Breast epithelium (tissue), 3 donors: Measurements from ENCODE around the gene C1QTNF1.

Experiments
- CTCF ChIP-seq, 3 donors: fragments of 450-650 bp; IDR thresholded peaks; one replicate each; pipeline ENCODE4 v1.5.1; 2016 to 2017; ENCODE audit warnings: antibody characterized with exemption in 3 of 3, mild to moderate bottlenecking in 3 of 3, moderate library complexity in 3 of 3
- POLR2A ChIP-seq: fragments of 450-650 bp; IDR thresholded peaks from one replicate; pipeline ENCODE4 v1.6.1; 2016; ENCODE audit warnings: antibody characterized with exemption, mild to moderate bottlenecking, moderate library complexity
- POLR2AphosphoS5 ChIP-seq, 3 donors: sonication (generic); formaldehyde crosslinking; IDR thresholded peaks; one replicate each; pipeline ENCODE4 v1.6.1; 2017; ENCODE audit warnings: antibody characterized with exemption in 3 of 3

DNA sequence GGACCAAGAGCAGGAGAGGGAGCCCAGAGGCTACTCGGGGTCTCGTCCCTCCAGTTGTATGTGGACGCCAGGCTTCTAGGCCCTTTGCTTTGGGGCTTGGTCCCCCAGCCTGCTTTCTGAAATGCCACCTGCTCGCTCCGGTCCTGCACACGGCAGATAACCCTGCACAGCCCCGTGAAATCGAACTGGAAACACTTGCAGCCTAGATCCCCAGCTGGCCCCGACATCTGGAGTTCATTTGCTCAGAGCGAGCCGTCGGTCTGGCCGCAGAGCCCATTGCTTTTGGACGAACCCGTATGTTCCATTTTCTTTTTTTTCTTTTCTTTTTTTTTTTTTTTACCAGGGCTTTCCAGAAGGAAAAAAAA lies 22.9 kb downstream of the C1QTNF1 start:
- no peak for TF ChIP-seq CTCF (IDR thresholded peaks at IDR 0.05)
- no peak for TF ChIP-seq POLR2A
- TF ChIP-seq POLR2AphosphoS5 (IDR thresholded peaks at IDR 0.05) = no peak
